ENCODE data around the gene MRPS23. TPM values are rescaled to one million over a fixed set of nuclear protein-coding genes. Genes with fewer than 3 reads are reported as not detected.

The MRPS23 gene
- total RNA-seq, 4 donors from 2014 or later, result 0.37 to 11.1 (median 6.5) TPM

DNA sequence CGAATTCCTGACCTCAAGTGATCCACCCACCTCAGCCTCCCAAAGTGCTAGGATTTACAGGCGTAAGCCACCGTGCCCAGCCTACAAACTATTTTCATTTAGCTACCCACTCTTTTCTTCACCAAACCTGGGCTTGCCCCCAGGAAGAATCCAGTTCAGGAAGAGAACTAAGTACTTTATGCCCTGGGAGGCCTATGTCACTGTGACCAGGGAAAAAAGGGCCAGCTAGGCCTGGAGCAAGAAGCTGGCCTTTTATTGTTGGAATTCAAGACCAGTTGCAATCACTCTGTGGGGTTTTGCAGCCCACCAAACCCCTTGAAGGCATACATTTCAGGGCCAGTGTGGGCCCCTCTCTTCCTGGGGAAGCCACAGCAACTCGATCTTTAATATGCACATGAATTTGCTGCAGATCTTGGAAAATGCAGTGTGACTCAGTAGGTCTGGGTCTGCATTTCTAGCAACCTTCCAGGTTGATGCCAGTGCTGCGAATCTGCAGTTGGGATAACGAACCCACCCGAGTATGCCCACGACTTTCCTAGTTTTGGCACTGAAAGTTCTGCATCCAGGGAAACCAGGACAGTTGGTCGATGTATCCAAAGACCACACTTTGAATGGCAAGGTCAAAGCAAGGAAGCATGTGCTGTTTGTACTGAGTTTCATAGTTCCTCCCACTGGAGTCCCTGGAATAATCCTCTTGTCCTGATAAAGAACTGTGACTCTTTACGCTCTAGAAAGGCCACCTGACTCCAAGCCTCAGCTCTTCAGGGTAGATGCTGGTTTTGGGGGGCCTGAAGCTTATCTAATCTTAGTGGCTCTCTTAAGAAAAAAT lies 7.2 kb upstream of the MRPS23 start:
- peaks cover 13 to 39% (median 20%) of the 10 kb centered on the region in 4 donors for H3K4me1 ChIP-seq
- in situ Hi-C loops (cut with MboI; ENCODE audit: low pct_ligation_motif_present in 1 of 4, low pct_unique_long_range_greater_than_20kb in 1 of 4, low sequenced_read_pairs in 3 of 4), result loop anchor here (5.0 to 25.0 kb wide), 5 partner anchors 140 to 258 kb away; partner anchors contain the start of gene DYNLL2 (in 1 of the 4)
- no peaks in the 10 kb centered on the region for H3K36me3 ChIP-seq
- no peak overlapping the region for H3K27ac ChIP-seq
- TF ChIP-seq, protein P1, sequence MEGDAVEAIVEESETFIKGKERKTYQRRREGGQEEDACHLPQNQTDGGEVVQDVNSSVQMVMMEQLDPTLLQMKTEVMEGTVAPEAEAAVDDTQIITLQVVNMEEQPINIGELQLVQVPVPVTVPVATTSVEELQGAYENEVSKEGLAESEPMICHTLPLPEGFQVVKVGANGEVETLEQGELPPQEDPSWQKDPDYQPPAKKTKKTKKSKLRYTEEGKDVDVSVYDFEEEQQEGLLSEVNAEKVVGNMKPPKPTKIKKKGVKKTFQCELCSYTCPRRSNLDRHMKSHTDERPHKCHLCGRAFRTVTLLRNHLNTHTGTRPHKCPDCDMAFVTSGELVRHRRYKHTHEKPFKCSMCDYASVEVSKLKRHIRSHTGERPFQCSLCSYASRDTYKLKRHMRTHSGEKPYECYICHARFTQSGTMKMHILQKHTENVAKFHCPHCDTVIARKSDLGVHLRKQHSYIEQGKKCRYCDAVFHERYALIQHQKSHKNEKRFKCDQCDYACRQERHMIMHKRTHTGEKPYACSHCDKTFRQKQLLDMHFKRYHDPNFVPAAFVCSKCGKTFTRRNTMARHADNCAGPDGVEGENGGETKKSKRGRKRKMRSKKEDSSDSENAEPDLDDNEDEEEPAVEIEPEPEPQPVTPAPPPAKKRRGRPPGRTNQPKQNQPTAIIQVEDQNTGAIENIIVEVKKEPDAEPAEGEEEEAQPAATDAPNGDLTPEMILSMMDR (IDR thresholded peaks at IDR 0.05), result no peak
- TF ChIP-seq EP300 (IDR thresholded peaks at IDR 0.05; ENCODE audit: low read depth), result no peak
- DNase-seq, result no peak
- intact Hi-C loops (cut with DNase I; ENCODE audit: low total_unique reads), result loop anchor here (5.0 to 10.0 kb wide), 2 partner anchors 35 to 228 kb away; partner anchors contain the start of gene DYNLL2
- H3K4me3 ChIP-seq, result no peak overlapping the region
- no peaks in the 10 kb centered on the region for H3K27me3 ChIP-seq
- H3K9me3 ChIP-seq, result no peaks in the 10 kb centered on the region
- WGBS, 2 donors (ENCODE audit: low coverage in 1 of 2), result 85 to 89% methylated on average over 4 to 10 of the region's 10 CpGs

DNA sequence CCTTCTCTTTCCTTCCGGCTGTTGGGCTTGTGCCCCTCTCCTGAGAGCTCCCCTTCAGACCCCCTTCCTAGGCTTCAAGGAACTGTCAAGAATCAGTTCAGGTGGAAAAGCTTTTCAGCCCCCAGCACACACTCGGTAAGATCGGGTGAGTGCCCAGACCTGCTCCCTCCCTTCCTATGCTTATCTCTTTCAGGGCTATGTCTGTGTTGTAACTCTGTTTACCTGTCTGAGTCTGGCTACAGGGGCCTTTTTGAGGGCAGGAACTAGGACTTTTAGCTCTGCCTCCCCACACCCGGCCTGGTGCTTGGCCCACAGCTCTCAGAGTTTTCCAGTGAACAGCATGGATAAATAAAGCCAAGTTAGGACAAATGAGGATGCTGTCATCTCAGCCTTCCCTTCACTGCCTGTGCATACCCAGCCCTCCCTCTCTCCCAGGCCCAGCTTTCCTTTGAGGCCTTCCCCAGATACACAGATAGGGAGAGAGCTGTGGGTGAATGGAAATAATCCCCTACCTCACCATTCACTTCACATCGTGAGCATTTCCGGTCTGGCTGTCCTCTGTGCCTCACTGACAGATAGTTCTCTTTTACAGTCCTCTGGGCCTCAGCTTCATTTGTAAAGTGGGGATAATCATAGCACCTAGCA lies 5.7 kb upstream of the MRPS23 start:
- Histone ChIP-seq H3K36me3 (no peaks in the 10 kb centered on the region), H3K27me3 (no peaks in the 10 kb centered on the region), H3K4me3 (no peak overlapping the region), H3K4me1 (peaks cover 12 to 39% (median 21%) of the 10 kb centered on the region in 4 donors), H3K27ac (peak overlapping the region in 2 of 4 donors; percentile 31 to 90), H3K9me3 (no peaks in the 10 kb centered on the region)
- in situ Hi-C loops (cut with MboI; ENCODE audit: low pct_ligation_motif_present in 1 of 4, low pct_unique_long_range_greater_than_20kb in 1 of 4, low sequenced_read_pairs in 3 of 4) (loop anchor here (5.0 to 25.0 kb wide), 5 partner anchors 142 to 259 kb away; partner anchors contain the start of gene DYNLL2 (in 1 of the 4)), intact Hi-C loops (cut with DNase I; ENCODE audit: low total_unique reads) (loop anchor here (5.0 to 10.0 kb wide), 2 partner anchors 37 to 229 kb away; partner anchors contain the start of gene DYNLL2)
- no peak for DNase-seq
- no peak for TF ChIP-seq POLR2AphosphoS5 (IDR thresholded peaks at IDR 0.05)
- TF ChIP-seq POLR2A (IDR thresholded peaks at IDR 0.05), result no peak
- TF ChIP-seq, protein P1 (IDR thresholded peaks at IDR 0.05), result no peak
- no peak for TF ChIP-seq EP300 (IDR thresholded peaks at IDR 0.05; ENCODE audit: low read depth)
- 20 to 70% methylated on average over 2 to 6 of the region's 6 CpGs for WGBS, 2 donors (ENCODE audit: low coverage in 1 of 2)

DNA sequence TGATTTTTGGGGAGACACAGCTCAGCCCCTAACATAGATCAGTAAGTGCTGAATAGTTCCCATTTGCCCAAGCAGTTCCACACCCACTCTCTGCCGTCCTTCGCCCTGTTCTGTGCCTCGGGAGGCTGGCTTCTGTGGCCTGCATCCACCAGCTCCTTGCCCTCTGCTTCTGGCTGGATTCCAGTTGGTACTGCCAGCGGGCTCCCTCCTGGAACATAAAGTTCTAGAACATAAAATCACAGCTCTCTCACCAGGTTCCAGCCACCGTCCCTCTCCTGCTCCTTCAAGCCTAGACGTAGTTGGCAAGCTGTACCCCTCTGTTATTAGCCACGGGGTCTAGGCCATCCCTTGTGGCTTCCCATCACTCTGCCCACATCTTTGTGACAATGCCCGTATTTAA lies 3.9 kb upstream of the MRPS23 start:
- intact Hi-C loops (cut with DNase I; ENCODE audit: low total_unique reads), result loop anchor here (10.0 kb wide), 1 partner anchor 231 kb away; the partner anchor contains the start of gene DYNLL2
- peak; percentile 42 for DNase-seq
- Histone ChIP-seq H3K27ac (peak overlapping the region; percentile 33 to 95 (median 90)), H3K27me3 (no peaks in the 10 kb centered on the region), H3K9me3 (no peaks in the 10 kb centered on the region), H3K4me1 (peaks cover 19 to 40% (median 23%) of the 10 kb centered on the region in 4 donors), H3K4me3 (no peak overlapping the region), H3K36me3 (no peaks in the 10 kb centered on the region)
- in situ Hi-C loops (cut with MboI; ENCODE audit: low pct_ligation_motif_present in 1 of 4, low pct_unique_long_range_greater_than_20kb in 1 of 4, low sequenced_read_pairs in 3 of 4), result loop anchor here in 3 of 4 donors (10.0 to 25.0 kb wide), 3 partner anchors 234 to 261 kb away; partner anchors contain the start of gene DYNLL2 (in 1 of the 3)
- TF ChIP-seq EP300 (IDR thresholded peaks at IDR 0.05; ENCODE audit: low read depth) (peak; percentile 80), POLR2AphosphoS5 (IDR thresholded peaks at IDR 0.05) (peak in 2 of 3 donors; percentile 35 to 36), POLR2A (IDR thresholded peaks at IDR 0.05) (no peak)
- whole genome bisulfite sequencing, 2 donors (ENCODE audit: low coverage in 1 of 2), result 71% methylated on average over 8 of the region's 8 CpGs; no CpG with 5 or more reads in 1 of the 2 donors

DNA sequence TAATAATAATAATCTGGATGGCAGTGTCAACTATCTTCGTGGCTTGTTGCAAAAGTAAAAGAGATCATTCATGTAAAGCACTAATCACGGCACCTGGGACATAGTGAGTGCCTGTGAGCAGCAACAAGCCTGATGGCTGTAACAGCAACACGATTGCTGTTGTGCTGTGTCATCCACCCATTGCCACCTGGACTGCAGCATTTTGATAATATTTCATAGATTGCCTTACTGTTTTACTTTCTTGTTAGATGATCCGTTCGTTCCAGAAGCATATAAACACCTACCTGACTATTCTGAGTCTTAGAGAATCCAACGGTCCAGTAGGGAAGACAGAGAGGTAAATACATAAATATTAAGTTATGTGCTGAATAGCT lies 3.1 kb upstream of the MRPS23 start:
- Histone ChIP-seq H3K9me3 (no peaks in the 10 kb centered on the region), H3K4me3 (no peak overlapping the region), H3K27ac (peak overlapping the region; percentile 90 to 95 (median 92)), H3K36me3 (no peaks in the 10 kb centered on the region), H3K27me3 (no peaks in the 10 kb centered on the region), H3K4me1 (peaks cover 15 to 42% (median 24%) of the 10 kb centered on the region in 4 donors)
- whole genome bisulfite sequencing, 2 donors (ENCODE audit: low coverage in 1 of 2), result 63 to 67% methylated on average over 6 of the region's 6 CpGs
- DNase-seq, result no peak
- TF ChIP-seq POLR2AphosphoS5 (IDR thresholded peaks at IDR 0.05) (no peak), POLR2A (IDR thresholded peaks at IDR 0.05) (no peak), EP300 (IDR thresholded peaks at IDR 0.05; ENCODE audit: low read depth) (no peak)
- TF ChIP-seq, protein P1 (IDR thresholded peaks at IDR 0.05), result no peak
- in situ Hi-C loops (cut with MboI; ENCODE audit: low pct_ligation_motif_present in 1 of 4, low pct_unique_long_range_greater_than_20kb in 1 of 4, low sequenced_read_pairs in 3 of 4), result loop anchor here in 3 of 4 donors (10.0 to 25.0 kb wide), 3 partner anchors 234 to 262 kb away; partner anchors contain the start of gene DYNLL2 (in 1 of the 3)
- intact Hi-C loops (cut with DNase I; ENCODE audit: low total_unique reads), result loop anchor here (10.0 kb wide), 1 partner anchor 232 kb away; the partner anchor contains the start of gene DYNLL2

Data from transverse colon (tissue), 4 donors.